Epidermal melanocyte (primary cell): ENCODE data around the gene ATF4.
A peak's percentile ranks its signal among the peaks of the same experiment; 100 is the strongest.

Experiments used
- DNase-seq: peaks from one replicate; pipeline ENCODE4 v3.0.0; 2011; ENCODE audit warnings: low spot score; ENCODE audit not compliant: insufficient read length

ATF4 gene

GRCh38 chr22:39528080-39528661 is 7.8 kb downstream of the ATF4 start:
- DNase-seq: no peak

GRCh38 chr22:39528681-39529486 is 8.5 kb downstream of the ATF4 start:
- peak; percentile 74 for DNase-seq

- no peak for DNase-seq
Observed at GRCh38 chr22:39529487-39529851, 9.1 kb downstream of the ATF4 start.

- DNase-seq: no peak
Observed at GRCh38 chr22:39530116-39530515, 9.8 kb downstream of the ATF4 start.

GRCh38 chr22:39530692-39531331 is 10.4 kb downstream of the ATF4 start:
- no peak for DNase-seq

GRCh38 chr22:39532215-39533073 is 12.1 kb downstream of the ATF4 start, which contains the start of gene RPS19BP1:
RPS19BP1 (minus strand) TSS chr22:39532748; CDS start chr22:39532738, 10 bp downstream.
- peak; percentile 94 for DNase-seq

GRCh38 chr22:39534092-39534506 is 13.7 kb downstream of the ATF4 start:
- no peak for DNase-seq

- peak; percentile 68 for DNase-seq
Observed at GRCh38 chr22:39534591-39535356, 14.4 kb downstream of the ATF4 start.

- no peak for DNase-seq
Observed at GRCh38 chr22:39535357-39535725, 15.0 kb downstream of the ATF4 start.

GRCh38 chr22:39535831-39536449 is 15.6 kb downstream of the ATF4 start:
- no peak for DNase-seq

GRCh38 chr22:39536711-39537110 is 16.3 kb downstream of the ATF4 start:
- DNase-seq: no peak

- DNase-seq: no peak
Observed at GRCh38 chr22:39537975-39538374, 17.6 kb downstream of the ATF4 start.

GRCh38 chr22:39543095-39543494 is 22.7 kb downstream of the ATF4 start:
- DNase-seq: no peak

GRCh38 chr22:39545386-39546365 is 25.3 kb downstream of the ATF4 start:
- no peak for DNase-seq

- DNase-seq: no peak
Observed at GRCh38 chr22:39546889-39547586, 26.7 kb downstream of the ATF4 start.

- DNase-seq: no peak
Observed at GRCh38 chr22:39547587-39547947, 27.2 kb downstream of the ATF4 start.

- DNase-seq: no peak
Observed at GRCh38 chr22:39553429-39553828, 33.1 kb downstream of the ATF4 start.

GRCh38 chr22:39554151-39554550 is 33.8 kb downstream of the ATF4 start:
- DNase-seq: no peak
